CD4-positive, alpha-beta T cell treated with Interferon alpha-2 for 1 hour (primary cell): Measurements from ENCODE around the gene RTTN.
A peak's percentile ranks its signal among the peaks of the same experiment; 100 is the strongest.
"Not testable (repeated sequence)": the region's sequence is repeated elsewhere in the genome, so short reads cannot be mapped to it uniquely, and the experiment has no call there.

Source experiments
- DNase-seq, 2 donors: peaks; one replicate each; pipeline ENCODE4 v3.0.0-alpha.2; 2020 to 2022

The RTTN gene, protein sequence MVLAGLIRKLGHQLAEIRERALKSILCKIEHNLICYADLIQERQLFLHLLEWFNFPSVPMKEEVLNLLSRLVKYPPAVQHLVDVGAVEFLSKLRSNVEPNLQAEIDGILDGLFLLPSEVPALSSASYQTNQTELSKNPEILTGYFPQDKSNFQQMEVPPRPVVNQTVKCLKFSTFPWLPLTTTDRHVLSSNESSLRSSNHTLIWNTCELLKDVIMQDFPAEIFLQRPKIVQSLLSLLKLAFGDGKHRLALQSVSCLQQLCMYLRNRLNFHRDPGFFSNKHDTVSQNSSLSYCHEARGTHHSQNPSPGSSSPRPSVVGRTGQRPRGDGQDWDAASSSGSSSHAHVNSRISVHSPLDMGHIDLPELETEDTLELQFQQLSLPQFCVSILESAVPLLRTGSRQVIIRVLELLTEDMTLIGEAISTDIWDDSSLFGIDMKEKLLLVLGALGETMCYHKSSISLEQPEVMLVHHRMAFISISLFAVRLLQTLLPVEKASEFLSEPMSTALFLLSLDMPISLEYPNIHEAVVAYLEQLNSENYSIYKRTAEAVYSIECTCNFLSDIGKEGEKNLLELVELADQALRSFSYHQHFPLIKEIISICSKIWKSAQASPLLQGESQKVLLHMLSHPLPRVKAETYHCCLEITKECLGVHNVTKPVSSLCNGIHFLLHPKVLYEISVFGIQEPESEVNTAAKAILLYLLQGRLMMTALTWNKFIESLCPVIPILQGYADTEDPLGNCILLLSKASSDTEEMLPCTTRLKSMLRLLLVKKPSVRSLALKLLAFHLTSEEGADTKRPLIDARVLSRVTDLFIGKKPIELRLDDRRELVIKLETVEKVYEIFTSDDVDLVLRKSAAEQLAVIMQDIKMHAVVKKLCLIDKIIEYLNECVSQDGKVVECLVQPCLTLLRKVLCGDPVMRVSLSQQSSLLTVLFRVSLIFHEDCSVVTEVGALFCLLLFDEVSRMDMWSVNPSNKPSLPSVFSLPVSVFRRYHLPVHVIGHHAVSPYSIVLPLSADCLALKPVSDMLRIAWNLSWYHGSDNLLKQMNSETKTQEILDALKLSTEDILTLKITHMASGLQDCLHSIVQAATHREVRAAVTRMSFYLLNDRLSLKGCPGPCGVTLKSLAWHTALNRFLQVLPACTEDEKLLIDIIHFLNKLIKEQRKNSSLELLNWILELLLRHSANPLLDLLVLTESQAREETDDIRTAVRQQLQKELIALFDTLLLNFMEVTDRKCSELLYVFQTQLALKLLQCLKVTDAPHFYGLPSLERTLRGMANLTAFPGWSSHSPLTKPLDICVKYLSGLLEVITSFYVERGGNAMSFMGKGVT (N-terminal part only)

DNA sequence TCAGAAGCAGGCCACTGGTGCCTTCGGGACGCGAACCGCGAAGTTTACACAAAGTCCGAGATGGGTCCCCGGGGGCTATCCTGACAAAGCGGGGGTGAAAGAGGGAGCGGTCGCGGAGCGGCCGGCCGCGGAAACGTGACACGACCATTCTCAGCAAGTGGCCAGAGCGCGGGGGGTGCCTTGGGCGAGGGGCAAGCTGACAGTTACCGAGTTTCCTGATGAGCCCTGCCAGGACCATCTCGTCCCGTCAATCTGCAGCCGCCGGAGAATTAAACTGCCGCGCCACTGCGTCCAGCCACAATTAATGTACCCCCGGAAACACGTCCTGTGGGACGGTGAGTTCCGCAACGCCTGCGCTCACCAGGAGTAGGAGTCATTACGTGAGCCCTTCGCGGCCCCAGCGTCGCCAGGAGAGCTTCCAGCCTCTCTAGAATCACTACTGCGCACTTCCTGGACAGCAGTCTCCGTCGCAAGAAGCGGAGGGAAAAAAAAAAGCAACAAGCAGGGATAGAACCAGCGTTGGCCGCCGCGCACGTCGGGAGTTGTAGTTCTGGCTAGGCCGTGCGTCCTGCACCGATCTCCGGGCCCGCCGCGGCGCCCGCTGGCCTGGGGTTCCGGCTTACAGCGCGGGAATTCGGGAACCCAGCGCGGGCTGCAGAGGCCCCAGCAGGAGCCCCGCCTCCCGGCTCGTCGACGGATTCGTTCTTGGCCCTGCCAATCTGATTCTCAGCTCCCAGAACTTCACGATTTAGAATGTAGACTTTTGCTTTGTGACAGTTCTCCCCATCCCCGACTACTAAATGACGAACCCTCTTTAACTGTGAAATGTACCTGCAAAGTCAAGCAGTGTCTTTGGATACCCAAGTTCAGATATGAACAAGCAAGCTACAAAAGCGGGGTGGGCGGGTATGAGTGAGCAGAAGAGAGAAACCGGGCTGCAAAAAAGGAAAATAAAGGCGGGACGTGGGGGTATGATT is at the start of gene RTTN:
Gene RTTN (minus strand): TSS at position 267 of the 977 bp plus-strand sequence. CDS start 29 bp downstream, at position 238.
- DNase-seq, result peak; percentile 89 to 93

DNA sequence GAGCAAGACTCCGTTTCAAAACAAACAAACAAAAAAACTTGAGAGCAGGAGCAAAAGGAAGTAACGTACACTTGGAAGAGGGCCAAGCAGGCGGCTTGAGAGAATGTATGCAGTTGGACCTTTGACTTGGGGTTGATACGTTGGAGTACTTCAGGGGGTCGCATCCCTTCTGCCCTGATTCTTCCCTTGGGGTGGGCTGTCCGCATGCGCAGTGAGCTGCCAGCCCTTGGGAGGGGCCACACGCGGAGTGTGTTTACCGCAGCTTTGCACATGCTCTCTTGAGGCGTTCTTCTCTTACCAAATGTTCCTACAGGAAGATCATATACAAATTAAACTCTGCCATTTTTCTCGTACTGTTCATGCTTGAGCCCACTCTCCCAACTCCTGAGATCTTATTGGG is 45.3 kb upstream of the RTTN start:
- no peak for DNase-seq

DNA sequence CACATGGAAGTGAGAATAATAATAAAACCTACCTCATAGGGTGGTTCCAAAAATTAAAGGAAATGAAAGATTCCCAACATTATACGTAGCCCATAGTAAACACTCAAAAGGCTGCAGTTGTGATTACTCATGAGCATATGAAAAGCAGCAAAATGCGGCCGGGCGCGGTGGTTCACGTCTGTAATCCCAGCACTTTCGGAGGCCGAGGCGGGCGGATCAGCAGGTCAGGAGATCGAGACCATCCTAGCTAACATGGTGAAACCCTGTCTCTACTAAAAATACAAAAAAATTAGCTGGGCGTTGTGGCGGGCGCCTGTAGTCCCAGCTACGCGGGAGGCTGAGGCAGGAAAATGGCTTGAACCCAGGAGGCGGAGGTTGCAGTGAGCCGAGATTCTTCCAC is 44.4 kb upstream of the RTTN start:
- DNase-seq, result not testable (repeated sequence)

DNA sequence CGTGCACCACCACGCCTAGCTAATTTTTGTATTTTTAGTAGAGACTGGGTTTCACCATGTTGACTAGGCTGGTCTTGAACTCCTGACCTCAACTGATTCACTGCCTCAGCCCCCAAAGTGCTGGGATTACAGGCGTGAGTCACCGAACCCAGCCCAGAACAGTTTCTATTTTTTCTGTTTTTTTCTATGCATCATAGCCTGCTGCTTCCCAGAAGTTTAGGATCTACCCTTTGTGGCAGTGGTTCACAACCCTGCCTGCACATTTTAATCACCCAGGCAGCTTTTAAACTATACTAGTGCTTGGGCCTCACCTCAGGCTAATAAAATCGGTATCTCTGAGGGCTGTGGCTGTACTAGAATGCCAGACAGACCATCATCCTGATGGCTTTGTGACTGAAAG is 43.6 kb upstream of the RTTN start:
- DNase-seq, result no peak

DNA sequence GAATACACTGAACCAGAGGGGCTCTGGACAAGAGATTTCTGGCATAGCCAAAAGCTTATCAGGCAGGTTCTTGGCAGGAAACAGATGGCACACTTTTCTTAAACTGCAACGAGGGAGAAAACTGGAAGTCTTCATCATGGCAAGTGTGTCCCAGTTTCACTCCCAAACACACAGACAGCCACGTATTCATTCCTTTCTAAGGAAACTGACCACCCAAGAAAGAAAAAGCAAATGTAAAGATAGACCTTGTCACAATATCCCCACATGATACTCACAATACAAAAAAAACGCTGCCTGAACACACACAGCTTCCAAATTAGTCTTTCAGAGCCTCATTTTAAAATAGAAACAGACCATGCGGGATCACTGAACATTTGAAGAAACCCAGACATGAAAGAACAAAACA is 40.6 kb upstream of the RTTN start:
- no peak for DNase-seq

DNA sequence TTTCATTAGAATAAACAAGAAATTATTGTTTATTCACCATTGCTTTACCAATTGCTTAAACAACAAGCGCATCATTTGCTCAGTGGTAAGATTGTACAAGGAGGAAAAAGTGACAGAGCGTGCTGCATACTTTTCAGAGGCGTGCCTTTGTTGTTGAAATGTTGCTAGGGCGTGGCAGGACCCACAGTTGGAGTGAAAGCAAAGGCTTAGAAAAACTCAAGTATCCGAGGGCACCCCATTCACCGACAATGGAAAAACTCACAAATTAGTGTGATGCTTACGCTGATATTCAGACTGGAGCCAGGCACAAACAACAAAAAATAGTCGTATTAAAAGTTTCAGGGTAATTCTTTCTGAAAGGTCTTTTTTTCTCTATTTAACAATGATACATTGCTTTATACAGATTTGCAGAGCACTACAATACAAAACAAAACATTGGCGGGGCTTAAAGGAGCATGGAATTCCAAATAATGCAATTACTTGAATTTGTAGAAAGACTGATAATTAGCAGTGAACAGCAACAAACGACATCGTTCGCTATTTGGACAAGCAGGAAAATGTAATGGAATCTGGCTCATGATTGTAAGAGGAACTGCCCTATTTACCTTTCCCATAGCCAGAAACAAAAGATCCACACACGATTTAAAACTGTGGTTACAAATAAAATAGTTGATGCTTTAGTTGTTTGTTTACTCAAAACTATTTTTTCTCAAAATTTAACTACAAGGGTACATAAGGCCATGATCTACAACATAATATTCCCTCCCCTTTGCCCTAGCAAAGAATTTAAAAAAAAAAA is 37.8 kb upstream of the RTTN start:
- DNase-seq, result no peak

DNA sequence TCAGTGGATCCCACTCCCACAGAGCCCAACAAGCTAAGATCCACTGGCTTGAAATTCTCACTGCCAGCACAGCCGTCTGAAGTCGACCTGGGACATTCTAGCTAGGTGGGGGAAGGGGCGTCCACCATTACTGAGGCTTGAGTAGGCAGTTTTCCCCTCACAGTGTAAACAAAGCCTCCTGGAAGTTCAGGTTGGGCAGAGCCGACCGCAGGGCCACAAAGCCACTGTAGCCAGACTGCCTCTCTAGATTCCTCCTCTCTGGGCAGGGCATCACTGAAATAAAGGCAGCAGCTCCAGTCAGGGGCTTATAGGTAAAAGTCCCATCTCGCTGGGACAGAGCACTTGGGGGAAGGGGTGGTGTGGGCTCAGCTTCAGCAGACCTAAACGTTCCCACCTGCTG is 31.4 kb upstream of the RTTN start:
- DNase-seq, result not testable (repeated sequence)

DNA sequence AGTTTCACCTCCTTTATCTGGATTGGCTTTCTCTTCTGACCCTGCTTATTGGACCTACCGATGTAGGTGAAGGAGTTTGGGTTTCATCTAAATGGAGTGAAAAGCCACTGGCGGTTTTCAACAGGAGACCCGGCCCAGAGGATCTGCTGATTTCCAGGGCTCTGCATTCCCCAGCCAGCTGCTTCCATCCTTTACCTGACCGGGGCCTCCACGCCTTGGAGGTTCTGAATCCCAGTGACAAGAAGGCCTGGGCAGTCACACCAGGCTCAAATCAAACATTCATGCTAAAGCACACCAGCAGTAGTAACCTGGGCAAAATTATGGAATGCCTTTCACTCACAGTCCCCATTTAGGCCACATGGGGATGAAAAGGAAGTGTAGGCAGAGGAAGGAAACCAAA is 30.0 kb upstream of the RTTN start:
- no peak for DNase-seq

DNA sequence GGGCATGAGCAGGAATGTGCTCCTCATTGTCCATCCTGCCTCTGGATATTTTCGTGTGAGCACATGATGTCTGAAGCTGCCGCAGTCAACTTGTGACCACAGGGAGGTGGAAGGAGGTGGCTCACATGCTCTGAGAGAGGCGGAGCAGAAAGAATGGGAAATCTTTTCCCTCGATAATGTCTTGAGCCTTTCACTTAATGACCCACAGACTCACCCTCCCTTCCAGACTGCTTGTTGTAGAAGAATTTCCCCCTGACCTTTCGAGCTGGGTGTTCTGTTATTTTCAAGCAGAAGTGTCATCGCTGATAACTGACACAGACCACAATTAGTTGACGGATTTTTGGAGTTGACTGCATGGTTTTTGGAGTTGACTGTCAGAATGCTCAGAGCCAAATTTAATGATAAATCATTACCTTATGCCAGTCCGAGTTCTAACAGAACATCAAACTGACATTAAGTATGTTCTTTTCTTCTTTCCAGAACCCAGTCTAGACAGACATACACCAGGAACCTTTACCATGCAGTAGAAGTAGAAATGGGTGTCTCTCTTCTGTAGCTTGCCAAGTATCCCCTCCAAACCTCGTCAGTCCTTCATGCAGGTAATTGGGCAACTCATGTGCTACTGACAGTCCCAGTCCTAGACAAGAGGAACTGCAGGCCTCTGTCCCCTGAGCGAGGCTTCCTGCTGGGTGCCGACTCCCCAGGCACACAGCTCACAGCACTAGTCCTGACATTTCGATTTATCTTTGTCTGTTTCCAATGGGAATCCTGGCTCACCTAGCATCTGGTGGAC is 29.4 kb upstream of the RTTN start:
- no peak for DNase-seq

DNA sequence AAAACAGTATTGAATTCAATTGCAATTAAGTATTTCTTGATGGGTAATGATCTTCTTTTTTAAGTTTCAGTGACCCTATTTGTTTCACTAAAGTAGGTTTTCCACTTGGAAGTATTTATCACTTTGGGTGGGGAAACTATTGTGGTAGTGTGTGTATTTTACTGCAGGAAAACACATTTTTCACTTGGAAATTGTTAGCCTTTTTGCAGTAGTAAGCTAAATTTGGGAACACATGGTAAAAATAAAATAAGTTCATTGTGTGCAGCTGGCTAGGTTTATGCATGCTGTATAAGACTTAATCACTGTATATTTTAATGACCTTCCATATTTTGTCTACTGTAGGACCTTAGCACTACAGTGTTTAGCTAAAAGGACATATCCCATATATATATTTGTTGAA is 28.5 kb upstream of the RTTN start:
- no peak for DNase-seq

DNA sequence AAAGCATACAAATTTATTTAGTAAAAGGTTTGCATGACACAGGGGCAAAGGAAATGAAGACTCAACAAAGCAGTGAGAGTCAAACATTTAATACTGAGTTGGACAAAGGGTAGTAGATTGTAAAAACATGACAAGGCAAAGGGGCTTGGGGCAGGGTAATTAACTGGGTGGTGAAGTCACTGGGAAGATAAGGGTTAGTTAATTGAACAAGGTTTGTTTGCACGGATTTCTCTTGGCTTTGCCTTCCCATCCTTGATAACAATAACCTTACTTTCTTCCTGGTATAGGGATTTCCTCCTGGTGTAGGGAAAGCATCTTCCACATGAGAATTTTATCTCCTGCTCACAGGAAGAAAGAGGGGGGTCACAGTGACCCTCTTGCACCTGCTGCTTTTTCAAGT is 26.8 kb upstream of the RTTN start:
- DNase-seq, result no peak

DNA sequence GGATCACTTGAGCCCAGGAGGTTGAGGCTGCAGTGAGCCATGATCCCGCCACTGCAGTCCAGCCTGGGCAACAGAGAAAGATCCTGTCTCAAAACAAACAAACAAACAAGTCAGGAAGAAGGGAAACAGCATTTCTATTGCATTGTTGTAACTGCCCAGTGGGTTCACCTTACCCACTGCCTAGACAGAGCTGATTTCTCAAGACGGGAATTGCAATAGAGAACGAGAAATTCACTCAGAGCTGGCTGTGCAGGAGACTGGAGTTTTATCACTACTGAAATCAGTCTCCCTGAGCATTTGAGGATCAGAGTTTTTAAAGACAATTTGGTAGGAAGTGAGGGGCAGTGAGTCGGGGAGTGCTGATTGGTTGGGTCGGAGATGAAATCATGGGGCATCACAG is 24.2 kb upstream of the RTTN start:
- DNase-seq, result no peak

DNA sequence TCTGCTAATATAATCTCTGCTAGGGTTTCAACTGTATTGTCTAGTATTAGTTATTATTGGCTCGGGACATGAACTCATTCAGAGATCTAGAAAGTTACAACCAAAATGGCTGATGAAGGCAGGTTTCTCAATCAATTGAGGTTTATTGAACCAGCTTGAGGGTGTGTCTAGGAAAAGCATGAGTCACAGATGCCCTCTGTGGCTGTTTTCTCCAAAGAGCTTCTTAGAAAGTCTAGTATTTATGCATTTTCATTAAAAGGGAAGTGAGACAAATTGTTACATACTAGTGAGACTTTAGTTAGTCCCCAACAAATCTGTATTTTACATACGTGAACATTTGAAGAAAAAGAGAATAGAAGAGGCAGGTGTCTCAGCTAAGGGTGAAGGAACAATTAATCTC is 23.0 kb upstream of the RTTN start:
- DNase-seq, result no peak

DNA sequence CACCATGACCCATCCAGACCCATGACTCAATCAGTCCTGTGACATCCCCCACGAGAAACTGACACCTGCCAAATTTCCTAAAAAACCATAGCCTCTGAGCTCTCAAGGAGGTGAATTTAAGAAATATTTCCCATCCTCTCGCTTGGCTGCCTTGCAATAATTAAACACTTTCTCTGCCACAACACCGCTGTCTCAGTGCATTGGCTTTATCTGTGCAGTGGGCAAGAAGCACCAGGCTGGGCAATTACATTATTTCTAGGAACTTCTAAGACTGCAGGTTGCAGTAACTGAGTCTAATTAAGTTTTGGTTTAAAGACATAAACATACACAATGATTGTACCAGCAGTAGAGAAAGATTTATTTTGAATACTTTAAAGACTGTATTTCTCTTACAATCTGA is 22.0 kb upstream of the RTTN start:
- no peak for DNase-seq

DNA sequence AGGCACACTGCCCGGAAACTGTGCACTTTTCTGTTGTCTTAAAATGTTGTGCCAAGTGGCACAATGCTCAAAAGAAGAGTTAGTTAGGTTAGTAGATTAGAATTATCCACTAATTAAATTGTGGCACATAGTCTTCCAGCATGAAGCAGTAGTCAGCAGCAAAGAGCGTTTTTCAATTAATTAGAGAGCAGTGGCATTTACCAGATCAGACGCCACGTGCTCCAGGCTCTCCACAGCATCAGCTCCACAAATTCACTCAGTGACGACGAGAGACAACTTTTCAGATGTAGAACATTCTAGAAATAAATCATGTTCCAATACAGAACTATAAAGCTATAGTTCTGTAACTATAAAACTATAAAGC is 16.4 kb upstream of the RTTN start:
- DNase-seq, result no peak

DNA sequence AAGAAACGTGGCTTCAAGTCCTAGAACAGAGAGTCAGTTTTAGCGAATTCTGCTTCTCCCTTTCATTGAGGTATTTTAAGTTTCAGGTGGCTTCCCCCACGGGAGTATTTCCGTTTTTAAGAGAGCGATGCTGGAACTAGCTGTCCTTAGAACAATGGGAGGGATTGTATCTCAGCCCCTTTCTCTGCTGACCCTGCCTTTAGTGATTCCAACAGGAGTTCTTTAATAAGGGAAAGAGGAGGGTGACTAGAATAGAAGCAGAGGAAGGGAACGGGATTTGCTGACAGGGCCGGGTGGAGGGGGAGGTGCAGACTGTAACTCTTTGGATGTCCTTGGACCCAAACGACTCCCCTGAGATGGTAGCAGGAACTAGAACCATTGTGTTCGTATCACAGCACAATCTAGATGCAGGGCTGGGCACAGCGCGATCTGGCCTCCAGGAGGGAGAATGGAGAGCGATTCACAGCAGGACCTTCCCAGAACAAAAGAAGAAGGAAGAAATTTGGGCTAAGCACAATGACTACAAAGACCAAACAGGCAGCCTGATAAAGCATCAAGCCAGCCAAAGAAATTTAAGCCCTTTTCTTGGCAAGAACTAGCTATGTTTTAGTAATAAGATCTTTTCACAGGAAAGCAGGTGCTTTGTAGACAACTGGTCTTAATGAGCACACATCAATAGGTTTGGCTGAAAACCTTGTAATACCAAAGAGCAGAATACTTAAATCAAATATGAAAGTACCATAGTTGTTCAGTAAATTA is 15.8 kb upstream of the RTTN start:
- no peak for DNase-seq

DNA sequence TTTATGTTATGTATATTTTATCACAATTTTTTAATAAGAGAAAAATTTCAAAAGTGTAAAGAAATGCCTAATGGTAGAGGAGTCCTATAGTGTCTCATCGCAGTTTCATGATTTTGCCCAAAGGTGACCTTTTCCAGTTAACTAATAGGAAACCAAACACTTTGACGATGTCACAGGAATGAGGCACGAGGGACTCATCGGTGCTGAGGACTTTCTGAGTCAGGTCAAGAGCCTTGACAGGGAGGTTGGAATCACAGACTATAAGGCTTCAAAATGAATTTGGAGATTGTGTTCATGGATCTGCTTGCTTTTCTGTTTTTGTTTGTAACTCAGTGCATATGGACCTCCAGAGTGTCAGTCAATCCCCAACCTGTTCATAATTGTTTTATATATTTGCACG is 15.1 kb upstream of the RTTN start:
- no peak for DNase-seq

DNA sequence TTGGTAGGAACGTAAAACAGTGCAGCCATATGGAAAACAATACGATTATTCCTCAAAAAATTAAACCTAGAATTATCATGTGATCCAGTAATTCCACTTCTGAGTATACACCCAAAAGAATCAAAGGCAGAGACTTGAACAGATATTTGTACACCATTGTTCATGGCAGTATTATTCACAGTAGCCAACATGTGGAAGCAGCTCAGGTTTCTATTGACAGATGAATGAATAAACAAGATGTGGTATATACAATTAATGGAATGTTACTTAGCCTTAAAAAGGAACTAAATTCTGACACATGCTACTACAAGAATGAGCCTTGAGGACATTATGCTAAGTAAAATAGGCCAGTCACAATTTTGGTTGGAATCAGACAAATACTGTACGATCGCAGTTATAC is 14.2 kb upstream of the RTTN start:
- DNase-seq, result no peak

DNA sequence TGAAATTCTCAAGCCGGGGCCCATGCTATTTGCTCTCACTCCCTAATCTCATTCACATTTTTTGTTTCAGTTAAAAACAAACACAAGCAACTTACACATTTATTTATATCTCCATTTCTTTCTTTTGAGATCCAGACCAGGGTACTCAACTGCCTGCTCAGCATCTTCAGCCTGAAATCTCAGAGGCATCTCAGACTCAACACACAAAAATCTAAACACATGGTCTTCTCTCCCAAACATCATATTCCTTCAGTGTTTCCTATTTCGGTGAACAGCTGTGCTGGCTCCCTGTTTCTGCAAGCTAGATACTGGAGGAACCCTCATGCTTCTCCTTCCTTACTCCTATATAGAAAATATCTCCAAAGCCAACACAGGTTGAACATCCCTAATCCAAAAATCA is 11.3 kb upstream of the RTTN start:
- no peak for DNase-seq

DNA sequence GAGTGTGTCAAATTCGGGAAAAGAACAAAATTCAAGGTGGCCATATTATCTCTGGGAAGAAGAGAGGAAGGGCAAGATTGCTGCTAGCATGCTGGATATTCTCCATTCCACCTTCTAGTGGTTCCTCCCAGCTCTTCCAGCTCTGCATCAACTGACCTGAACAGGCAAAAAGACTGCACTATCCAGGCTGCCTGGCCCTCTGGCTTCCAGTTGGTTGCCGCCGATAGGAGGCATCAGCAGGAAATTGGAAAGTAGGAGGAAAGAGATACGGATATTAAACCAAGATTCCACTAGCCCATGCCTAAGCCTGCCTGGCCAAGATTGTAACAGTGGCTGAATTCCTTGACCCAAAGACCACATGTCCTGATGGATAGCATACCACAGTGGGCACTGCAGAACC is 1.7 kb upstream of the RTTN start:
- DNase-seq, result no peak
